Mucosa of descending colon (tissue), 3 donors: Measurements from ENCODE around the gene HOXD11. TPM values are rescaled to one million over a fixed set of nuclear protein-coding genes. Genes with fewer than 3 reads are reported as not detected.
A peak's percentile ranks its signal among the peaks of the same experiment; 100 is the strongest.

Experiments used
- ATAC-seq: fragments of 200-7000 bp; cut with Tn5 transposase; one replicate; pipeline ENCODE4 v1.9.1; 2020; ENCODE audit warnings: mild to moderate bottlenecking, moderate library complexity
- DNase-seq, 3 donors: peaks; one replicate each; pipeline ENCODE4 v3.0.0-alpha.2; 2020
- H3K36me3 ChIP-seq: fragments of 200-600 bp; one replicate; pipeline ENCODE4 v1.8.0; 2021; ENCODE audit warnings: low read depth, mild to moderate bottlenecking
- H3K4me1 ChIP-seq: fragments of 200-600 bp; one replicate; pipeline ENCODE4 v1.8.0; 2021; ENCODE audit warnings: low read depth, mild to moderate bottlenecking
- H3K4me3 ChIP-seq: fragments of 200-600 bp; one replicate; pipeline ENCODE4 v1.8.0; 2021; ENCODE audit warnings: mild to moderate bottlenecking
- H3K9me3 ChIP-seq: fragments of 200-600 bp; one replicate; pipeline ENCODE4 v1.8.0; 2021; ENCODE audit warnings: mild to moderate bottlenecking
- intact Hi-C, 2 donors: fragments of 100-400 bp; cut with DNase I in 1 of 2; cut with micrococcal nuclease in 1 of 2; formaldehyde crosslinking; loops; one replicate each; pipeline versions ENCODE4 v1.11.0 to v1.11.1; 2022; cut with DNase I, micrococcal nuclease
- total RNA-seq, 3 donors: library from RNA; stranded (reverse); fragmentation: NEBNext Ultra II Directional in 2 of 3; extraction: Animal tissue kit (Norgen Biotek cat#: 25700) in 2 of 3; gene quantifications; one replicate each; pipeline versions ENCODE4 v1.2.1 to v1.2.4, GENCODE V29; 2021 to 2023
- TF ChIP-seq, protein P1 (sequence below): fragments of 200-600 bp; IDR thresholded peaks from one replicate; pipeline ENCODE4 v1.8.0; 2022; ENCODE audit warnings: antibody characterized with exemption, mild to moderate bottlenecking
- donor health status: DM: no; HTN: no; CAD: no; lungs with moderate emphysema.
- donor health status: DM: no; HTN: no; CAD: no.
- donor health status: DM: no; HTN: yes; CAD: no.

HOXD11 gene
- total RNA-seq, 3 donors from 2014 or later: 1.2 to 2.1 (median 2.1) TPM

DNA sequence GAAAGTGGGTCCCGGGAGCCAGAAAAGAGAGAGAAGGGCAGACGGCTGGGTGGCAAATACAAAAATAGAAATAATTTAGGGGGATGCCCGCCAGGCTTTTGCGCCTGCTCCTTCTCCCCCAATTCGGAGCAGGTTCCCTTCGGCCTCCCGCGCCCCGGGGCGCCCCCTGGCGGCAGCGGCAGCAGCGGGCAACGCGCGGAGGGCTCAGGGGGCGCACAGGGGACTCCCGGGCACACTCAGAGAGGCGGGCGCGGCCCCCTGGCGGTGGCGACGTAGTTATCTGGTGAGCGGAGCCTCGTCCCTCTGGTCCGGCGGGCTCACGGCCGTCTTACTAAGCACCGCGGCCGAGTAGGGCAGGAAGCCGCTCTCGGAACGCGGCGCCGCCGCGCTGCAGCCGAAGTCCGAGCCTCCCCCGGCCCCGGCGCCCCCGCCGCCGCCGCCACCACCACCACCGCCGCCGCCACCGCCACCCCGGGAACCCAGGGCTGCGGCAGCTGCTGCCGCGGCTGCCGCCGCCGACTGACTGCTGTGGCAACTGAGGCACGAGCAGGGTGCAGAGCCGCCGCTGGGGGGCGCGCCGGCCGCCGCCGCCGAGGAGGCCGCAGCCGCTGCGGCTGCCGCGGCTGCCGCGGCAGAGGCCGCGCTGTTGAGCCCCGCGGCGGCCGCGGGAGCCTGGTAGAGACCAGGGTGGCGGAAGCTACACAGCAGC lies 27.1 kb upstream of the HOXD11 start:
- DNase-seq: peak in 2 of 3 donors; percentile 44 to 59
- peak; percentile 76 for ATAC-seq
- peaks cover 15% of the 10 kb centered on the region for H3K4me1 ChIP-seq
- no peaks in the 10 kb centered on the region for H3K9me3 ChIP-seq
- H3K4me3 ChIP-seq: no peak overlapping the region
- TF ChIP-seq, protein P1, sequence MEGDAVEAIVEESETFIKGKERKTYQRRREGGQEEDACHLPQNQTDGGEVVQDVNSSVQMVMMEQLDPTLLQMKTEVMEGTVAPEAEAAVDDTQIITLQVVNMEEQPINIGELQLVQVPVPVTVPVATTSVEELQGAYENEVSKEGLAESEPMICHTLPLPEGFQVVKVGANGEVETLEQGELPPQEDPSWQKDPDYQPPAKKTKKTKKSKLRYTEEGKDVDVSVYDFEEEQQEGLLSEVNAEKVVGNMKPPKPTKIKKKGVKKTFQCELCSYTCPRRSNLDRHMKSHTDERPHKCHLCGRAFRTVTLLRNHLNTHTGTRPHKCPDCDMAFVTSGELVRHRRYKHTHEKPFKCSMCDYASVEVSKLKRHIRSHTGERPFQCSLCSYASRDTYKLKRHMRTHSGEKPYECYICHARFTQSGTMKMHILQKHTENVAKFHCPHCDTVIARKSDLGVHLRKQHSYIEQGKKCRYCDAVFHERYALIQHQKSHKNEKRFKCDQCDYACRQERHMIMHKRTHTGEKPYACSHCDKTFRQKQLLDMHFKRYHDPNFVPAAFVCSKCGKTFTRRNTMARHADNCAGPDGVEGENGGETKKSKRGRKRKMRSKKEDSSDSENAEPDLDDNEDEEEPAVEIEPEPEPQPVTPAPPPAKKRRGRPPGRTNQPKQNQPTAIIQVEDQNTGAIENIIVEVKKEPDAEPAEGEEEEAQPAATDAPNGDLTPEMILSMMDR: peak; percentile 54
- intact Hi-C loops: loop anchor here in 1 of 2 donors (5.0 to 10.0 kb wide), 2 partner anchors 393 to 715 kb away; no protein-coding TSS in a partner anchor
- no peaks in the 10 kb centered on the region for H3K36me3 ChIP-seq

DNA sequence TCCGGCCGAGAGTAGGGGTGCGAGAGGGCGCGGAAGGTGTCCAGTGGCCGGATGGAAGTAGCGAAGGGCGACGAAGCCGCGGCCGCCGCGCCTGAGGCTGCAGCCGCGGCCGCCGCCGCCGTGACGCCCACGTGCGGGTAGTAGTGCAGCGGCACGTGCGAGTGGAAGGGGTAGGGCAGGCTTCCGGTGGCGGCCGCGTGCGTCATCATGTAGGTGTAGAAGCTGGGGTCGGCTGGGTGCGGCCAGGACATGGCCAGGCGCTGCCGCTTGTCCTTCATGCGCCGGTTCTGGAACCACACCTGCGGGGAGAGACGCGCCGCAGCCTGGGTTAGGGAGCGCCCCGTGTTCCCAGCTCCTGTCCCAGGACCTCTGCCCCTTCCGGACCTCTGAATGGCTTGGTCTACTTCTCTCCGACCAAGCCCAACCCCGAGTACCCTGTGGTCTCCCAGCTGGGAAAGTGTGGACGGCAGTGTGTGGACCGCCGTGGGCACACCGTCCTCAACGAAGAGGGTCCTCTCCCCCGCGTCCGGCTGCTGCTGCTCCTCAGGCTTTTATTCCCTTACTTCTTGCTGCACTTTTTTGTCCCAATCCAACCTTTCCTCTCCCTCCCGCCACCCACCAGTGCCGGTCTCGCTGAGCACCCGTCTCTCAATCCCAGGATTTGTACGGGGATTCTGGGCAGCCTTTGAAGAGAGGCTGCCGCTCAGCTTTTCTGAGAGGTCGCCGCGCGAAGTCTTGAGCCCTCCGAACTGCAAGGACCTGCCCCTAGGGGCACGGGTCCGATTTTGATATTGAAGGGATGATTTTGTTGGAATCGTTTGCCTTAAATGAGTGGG lies 26.3 kb upstream of the HOXD11 start:
- Histone ChIP-seq H3K9me3 (no peaks in the 10 kb centered on the region), H3K4me3 (no peak overlapping the region), H3K4me1 (peaks cover 16% of the 10 kb centered on the region), H3K36me3 (no peaks in the 10 kb centered on the region)
- peak in 2 of 3 donors; percentile 28 to 54 for DNase-seq
- TF ChIP-seq, protein P1: no peak
- intact Hi-C loops: loop anchor here in 1 of 2 donors (5.0 to 10.0 kb wide), 2 partner anchors 393 to 716 kb away; no protein-coding TSS in a partner anchor
- peak; percentile 63 for ATAC-seq

DNA sequence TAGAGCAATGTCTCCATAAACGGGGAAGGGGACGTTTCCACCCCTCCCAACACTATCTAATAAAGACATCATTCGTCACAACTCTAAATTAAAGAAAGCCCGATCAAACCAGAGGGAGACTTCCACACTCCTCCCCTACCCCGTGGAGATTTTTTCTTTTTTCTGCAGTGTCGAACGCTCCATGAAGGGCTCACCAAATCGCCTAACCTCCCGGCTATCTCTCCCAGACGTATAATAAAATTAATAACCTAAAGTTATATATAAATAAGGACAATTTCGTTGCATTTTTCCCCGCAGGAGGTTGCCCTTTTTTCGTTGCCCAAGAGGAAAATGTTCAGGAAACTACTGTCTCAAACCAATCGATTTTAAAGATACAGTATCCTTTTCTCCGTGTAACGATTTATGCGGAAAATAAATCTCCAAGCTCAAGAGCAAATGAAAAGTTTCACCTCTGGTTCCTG lies 25.7 kb upstream of the HOXD11 start:
- no peak for ATAC-seq
- H3K4me1 ChIP-seq: peaks cover 21% of the 10 kb centered on the region
- TF ChIP-seq, protein P1: no peak

DNA sequence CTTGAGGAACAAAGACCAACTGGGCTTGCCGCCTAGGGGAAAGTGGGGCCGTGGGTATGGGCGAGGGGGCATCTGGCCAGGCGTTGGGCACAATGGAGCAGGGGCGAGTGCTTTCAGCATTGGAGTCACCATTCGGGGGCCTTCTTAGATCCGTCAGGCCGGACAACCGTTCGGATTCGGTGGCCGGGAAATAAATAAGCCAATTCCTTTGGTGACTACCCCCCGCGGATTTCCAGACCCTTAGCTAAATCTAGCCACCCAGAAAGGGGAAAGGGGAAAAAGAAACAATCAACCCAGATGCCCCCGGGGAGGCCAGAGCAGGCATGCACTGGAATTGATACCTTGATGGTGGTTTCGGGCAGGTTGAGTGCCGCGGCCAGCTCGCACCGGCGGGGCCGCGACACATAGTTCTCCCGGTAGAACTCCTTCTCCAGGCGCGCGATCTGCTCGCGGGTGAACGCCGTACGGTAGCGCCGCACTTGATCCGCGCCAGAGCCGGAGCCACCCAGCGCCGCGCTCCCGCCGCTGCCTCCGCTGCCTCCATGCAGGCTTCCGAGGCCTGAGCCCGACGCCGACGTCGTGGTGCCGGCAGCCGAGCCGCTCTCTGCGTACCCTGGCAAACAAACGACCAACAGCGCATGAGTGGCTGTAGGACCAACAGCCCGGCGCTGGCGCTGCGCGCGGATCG lies 25.1 kb upstream of the HOXD11 start:
- intact Hi-C loops: loop anchor here in 1 of 2 donors (5.0 to 10.0 kb wide), 2 partner anchors 395 to 717 kb away; no protein-coding TSS in a partner anchor
- H3K4me1 ChIP-seq: peaks cover 21% of the 10 kb centered on the region
- H3K4me3 ChIP-seq: no peak overlapping the region
- TF ChIP-seq, protein P1: no peak
- H3K9me3 ChIP-seq: no peaks in the 10 kb centered on the region
- DNase-seq (no peak), ATAC-seq (peak; percentile 26)
- H3K36me3 ChIP-seq: no peaks in the 10 kb centered on the region

More for the DNA sequence above, 25.7 kb upstream of the HOXD11 start:
- Histone ChIP-seq H3K9me3 (no peaks in the 10 kb centered on the region), H3K36me3 (no peaks in the 10 kb centered on the region), H3K4me3 (no peak overlapping the region)
- no peak for DNase-seq
- intact Hi-C loops: loop anchor here in 1 of 2 donors (5.0 to 10.0 kb wide), 2 partner anchors 394 to 717 kb away; no protein-coding TSS in a partner anchor

DNA sequence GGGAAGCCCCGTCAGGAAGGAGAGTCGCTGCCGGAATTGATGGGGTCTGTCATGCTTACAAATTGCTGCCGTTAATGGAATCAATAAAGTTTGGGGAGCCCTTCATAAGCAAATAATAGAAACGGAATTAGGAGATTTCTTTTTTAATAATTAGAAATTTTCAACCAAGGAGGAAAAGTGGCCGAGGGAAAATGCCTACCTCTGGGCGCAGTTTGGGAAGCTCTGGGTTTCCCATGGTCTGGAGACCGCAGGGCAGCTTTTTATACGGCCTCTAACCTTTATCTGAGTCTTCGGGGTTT lies 24.6 kb upstream of the HOXD11 start:
- intact Hi-C loops: loop anchor here in 1 of 2 donors (5.0 to 10.0 kb wide), 2 partner anchors 395 to 718 kb away; no protein-coding TSS in a partner anchor
- no peak for DNase-seq
- Histone ChIP-seq H3K4me1 (peaks cover 21% of the 10 kb centered on the region), H3K9me3 (no peaks in the 10 kb centered on the region), H3K36me3 (no peaks in the 10 kb centered on the region), H3K4me3 (no peak overlapping the region)
- TF ChIP-seq, protein P1: no peak
- ATAC-seq: no peak
